Measurements from ENCODE around the gene RBM26.

The RBM26 gene

DNA sequence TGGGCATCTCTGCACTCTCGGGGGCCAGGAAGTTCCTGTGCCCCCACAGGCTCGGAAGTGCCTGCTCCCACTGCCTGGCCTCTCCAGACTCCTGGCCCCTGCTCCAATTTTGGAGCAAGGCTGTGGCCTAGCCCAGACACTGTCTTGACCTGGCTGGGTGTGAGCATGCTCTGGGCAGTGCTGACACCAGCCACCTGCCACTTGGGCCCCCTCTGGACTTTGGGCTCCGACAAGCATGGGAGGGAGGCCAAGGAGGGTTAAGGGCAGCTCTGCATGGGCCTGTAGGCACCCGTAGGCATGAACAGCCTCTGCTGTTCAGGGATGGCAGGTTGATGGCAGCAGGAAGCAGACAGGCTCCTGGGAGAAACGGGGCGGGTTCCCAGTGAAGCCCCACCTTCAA lies 26.0 kb upstream of the RBM26 start:
- Histone ChIP-seq H3K18ac (ENCODE audit: low read length) (peak overlapping the region; percentile 35), H3K14ac (ENCODE audit: low read length) (peak overlapping the region; percentile 63)

DNA sequence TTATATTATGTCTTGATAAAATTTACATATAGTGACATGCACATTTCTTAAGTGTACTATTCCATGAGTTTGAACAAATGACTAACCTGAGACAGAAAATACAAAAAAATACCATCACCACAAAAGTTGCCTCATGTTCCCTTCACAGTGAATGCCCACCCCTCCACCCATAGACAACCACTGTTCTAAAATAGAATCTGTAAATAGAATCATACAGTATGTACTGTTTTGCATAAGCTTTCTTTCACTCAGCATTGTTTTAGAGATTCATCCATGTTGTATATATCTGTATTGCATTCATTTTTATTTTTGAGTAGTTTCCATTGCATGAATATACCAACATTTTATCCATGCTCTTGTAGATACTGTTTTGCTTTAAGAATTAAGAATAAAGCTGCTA lies 23.3 kb upstream of the RBM26 start:
- no peak overlapping the region for H2BK15ac ChIP-seq (ENCODE audit: low read length)
- no peak overlapping the region for H2AK5ac ChIP-seq (ENCODE audit: low read depth, low read length)
- peaks cover 0 to 8% of the 10 kb centered on the region in 2 donors for H3K9me3 ChIP-seq (replicated peaks in 1 of 2; ENCODE audit: control insufficient read depth in 2 of 2, insufficient read depth in 1 of 2, low read depth in 1 of 2, low read length in 2 of 2)
- H2BK5ac ChIP-seq (ENCODE audit: low read length) = no peak overlapping the region
- no peak overlapping the region for H4K91ac ChIP-seq (ENCODE audit: low read depth, low read length, poor library complexity)
- no peak overlapping the region for H3K27ac ChIP-seq (replicated peaks; ENCODE audit: low read length)
- H3K14ac ChIP-seq (ENCODE audit: low read length) = no peak overlapping the region
- H3K4me3 ChIP-seq (ENCODE audit: low read length in 2 of 2) = no peak overlapping the region
- no peak overlapping the region for H3K23ac ChIP-seq (ENCODE audit: low read depth, low read length, poor library complexity)
- H3K36me3 ChIP-seq (replicated peaks in 1 of 2; ENCODE audit: control insufficient read depth in 2 of 2, insufficient read depth in 2 of 2, low read length in 2 of 2) = no peaks in the 10 kb centered on the region
- H3K18ac ChIP-seq (ENCODE audit: low read length) = no peak overlapping the region
- H2BK120ac ChIP-seq (ENCODE audit: low read depth, low read length) = no peak overlapping the region
- H3K9ac ChIP-seq (ENCODE audit: low read depth, low read length, poor library complexity) = no peak overlapping the region
- H3K79me1 ChIP-seq (ENCODE audit: low read depth, low read length) = no peaks in the 10 kb centered on the region
- H2AFZ ChIP-seq (ENCODE audit: low read length) = no peak overlapping the region
- H3K4me1 ChIP-seq (ENCODE audit: control insufficient read depth in 2 of 2, insufficient read depth in 1 of 2, low read depth in 1 of 2, low read length in 2 of 2) = peaks cover 0 to 13% of the 10 kb centered on the region in 2 donors
- H3K4ac ChIP-seq (ENCODE audit: low read length) = no peak overlapping the region
- no peak for DNase-seq (ENCODE audit: low spot score)
- no peak overlapping the region for H4K8ac ChIP-seq (ENCODE audit: low read depth, low read length)
- H2BK12ac ChIP-seq (ENCODE audit: low read length) = no peak overlapping the region
- H3K27me3 ChIP-seq (ENCODE audit: control insufficient read depth in 3 of 3, insufficient read depth in 3 of 3, low read depth in 1 of 3, low read length in 3 of 3) = peaks cover 0 to 46% (median 0%) of the 10 kb centered on the region in 3 experiments
- no peak overlapping the region for H3K4me2 ChIP-seq (ENCODE audit: insufficient read depth, low read length, poor library complexity, severe bottlenecking)

More for the DNA sequence above, 26.0 kb upstream of the RBM26 start:
- H2BK15ac ChIP-seq (ENCODE audit: low read length) = no peak overlapping the region
- H2BK120ac ChIP-seq (ENCODE audit: low read depth, low read length) = no peak overlapping the region
- no peak overlapping the region for H2AK5ac ChIP-seq (ENCODE audit: low read depth, low read length)
- no peak overlapping the region for H3K4me3 ChIP-seq (ENCODE audit: low read length in 2 of 2)
- no peak overlapping the region for H3K4ac ChIP-seq (ENCODE audit: low read length)
- H3K79me1 ChIP-seq (ENCODE audit: low read depth, low read length) = no peaks in the 10 kb centered on the region
- WGBS, 2 donors (ENCODE audit: extremely low coverage in 2 of 2, insufficient read length in 2 of 2, insufficient replicate concordance in 1 of 2) = no CpG with 5 or more reads among the region's 6 CpGs
- H3K27ac ChIP-seq (replicated peaks; ENCODE audit: low read length) = no peak overlapping the region
- no peaks in the 10 kb centered on the region for H3K36me3 ChIP-seq (replicated peaks in 1 of 2; ENCODE audit: control insufficient read depth in 2 of 2, insufficient read depth in 2 of 2, low read length in 2 of 2)
- H4K8ac ChIP-seq (ENCODE audit: low read depth, low read length) = no peak overlapping the region
- no peak for DNase-seq (ENCODE audit: low spot score)
- peaks cover 0 to 8% of the 10 kb centered on the region in 2 donors for H3K9me3 ChIP-seq (replicated peaks in 1 of 2; ENCODE audit: control insufficient read depth in 2 of 2, insufficient read depth in 1 of 2, low read depth in 1 of 2, low read length in 2 of 2)
- H3K27me3 ChIP-seq (ENCODE audit: control insufficient read depth in 3 of 3, insufficient read depth in 3 of 3, low read depth in 1 of 3, low read length in 3 of 3) = peaks cover 0 to 44% (median 0%) of the 10 kb centered on the region in 3 experiments
- peak overlapping the region; percentile 60 for H3K9ac ChIP-seq (ENCODE audit: low read depth, low read length, poor library complexity)
- H2BK12ac ChIP-seq (ENCODE audit: low read length) = no peak overlapping the region
- no peak overlapping the region for H3K4me2 ChIP-seq (ENCODE audit: insufficient read depth, low read length, poor library complexity, severe bottlenecking)
- H3K4me1 ChIP-seq (ENCODE audit: control insufficient read depth in 2 of 2, insufficient read depth in 1 of 2, low read depth in 1 of 2, low read length in 2 of 2) = peaks cover 0 to 11% of the 10 kb centered on the region in 2 donors
- H4K91ac ChIP-seq (ENCODE audit: low read depth, low read length, poor library complexity) = no peak overlapping the region
- no peak overlapping the region for H3K23ac ChIP-seq (ENCODE audit: low read depth, low read length, poor library complexity)
- H2BK5ac ChIP-seq (ENCODE audit: low read length) = peak overlapping the region; percentile 53
- no peak overlapping the region for H2AFZ ChIP-seq (ENCODE audit: low read length)

- no peak overlapping the region for H3K27ac ChIP-seq (replicated peaks; ENCODE audit: low read length)
- no peak overlapping the region for H4K8ac ChIP-seq (ENCODE audit: low read depth, low read length)
- H4K91ac ChIP-seq (ENCODE audit: low read depth, low read length, poor library complexity) = no peak overlapping the region
Measured at GRCh38 chr13:79427883-79428282, 21.8 kb upstream of the RBM26 start.

GRCh38 chr13:79427265-79427664 lies 21.2 kb upstream of the RBM26 start:
- H2BK12ac ChIP-seq (ENCODE audit: low read length) = no peak overlapping the region
- peaks cover 0 to 35% (median 0%) of the 10 kb centered on the region in 3 experiments for H3K27me3 ChIP-seq (ENCODE audit: control insufficient read depth in 3 of 3, insufficient read depth in 3 of 3, low read depth in 1 of 3, low read length in 3 of 3)
- H2AK5ac ChIP-seq (ENCODE audit: low read depth, low read length) = no peak overlapping the region
- peaks cover 0 to 13% of the 10 kb centered on the region in 2 donors for H3K4me1 ChIP-seq (ENCODE audit: control insufficient read depth in 2 of 2, insufficient read depth in 1 of 2, low read depth in 1 of 2, low read length in 2 of 2)
- DNase-seq (ENCODE audit: low spot score) = peak; percentile 32
- no peak overlapping the region for H3K4me2 ChIP-seq (ENCODE audit: insufficient read depth, low read length, poor library complexity, severe bottlenecking)
- H3K4ac ChIP-seq (ENCODE audit: low read length) = no peak overlapping the region
- no peaks in the 10 kb centered on the region for H3K79me1 ChIP-seq (ENCODE audit: low read depth, low read length)
- no peak overlapping the region for H3K23ac ChIP-seq (ENCODE audit: low read depth, low read length, poor library complexity)
- no CpG with 5 or more reads among the region's 1 CpG for WGBS, 2 donors (ENCODE audit: extremely low coverage in 2 of 2, insufficient read length in 2 of 2, insufficient replicate concordance in 1 of 2)
- H2BK15ac ChIP-seq (ENCODE audit: low read length) = no peak overlapping the region
- H3K18ac ChIP-seq (ENCODE audit: low read length) = no peak overlapping the region
- no peak overlapping the region for H4K8ac ChIP-seq (ENCODE audit: low read depth, low read length)
- no peak overlapping the region for H3K4me3 ChIP-seq (ENCODE audit: low read length in 2 of 2)
- H2AFZ ChIP-seq (ENCODE audit: low read length) = no peak overlapping the region
- H3K9me3 ChIP-seq (replicated peaks in 1 of 2; ENCODE audit: control insufficient read depth in 2 of 2, insufficient read depth in 1 of 2, low read depth in 1 of 2, low read length in 2 of 2) = peaks cover 0 to 8% of the 10 kb centered on the region in 2 donors
- H2BK5ac ChIP-seq (ENCODE audit: low read length) = no peak overlapping the region
- H2BK120ac ChIP-seq (ENCODE audit: low read depth, low read length) = no peak overlapping the region
- H3K27ac ChIP-seq (replicated peaks; ENCODE audit: low read length) = no peak overlapping the region
- no peak overlapping the region for H3K9ac ChIP-seq (ENCODE audit: low read depth, low read length, poor library complexity)
- H4K91ac ChIP-seq (ENCODE audit: low read depth, low read length, poor library complexity) = no peak overlapping the region
- H3K36me3 ChIP-seq (replicated peaks in 1 of 2; ENCODE audit: control insufficient read depth in 2 of 2, insufficient read depth in 2 of 2, low read length in 2 of 2) = no peaks in the 10 kb centered on the region
- H3K14ac ChIP-seq (ENCODE audit: low read length) = no peak overlapping the region

More at GRCh38 chr13:79427883-79428282, 21.8 kb upstream of the RBM26 start:
- no peak overlapping the region for H2BK15ac ChIP-seq (ENCODE audit: low read length)
- H2BK5ac ChIP-seq (ENCODE audit: low read length) = no peak overlapping the region
- no peaks in the 10 kb centered on the region for H3K79me1 ChIP-seq (ENCODE audit: low read depth, low read length)
- peaks cover 0 to 13% of the 10 kb centered on the region in 2 donors for H3K4me1 ChIP-seq (ENCODE audit: control insufficient read depth in 2 of 2, insufficient read depth in 1 of 2, low read depth in 1 of 2, low read length in 2 of 2)
- no peak overlapping the region for H3K4ac ChIP-seq (ENCODE audit: low read length)
- no peak overlapping the region for H3K18ac ChIP-seq (ENCODE audit: low read length)
- H2BK120ac ChIP-seq (ENCODE audit: low read depth, low read length) = no peak overlapping the region
- no peak overlapping the region for H3K14ac ChIP-seq (ENCODE audit: low read length)
- no peak overlapping the region for H2AFZ ChIP-seq (ENCODE audit: low read length)
- no peak overlapping the region for H3K23ac ChIP-seq (ENCODE audit: low read depth, low read length, poor library complexity)
- WGBS, 2 donors (ENCODE audit: extremely low coverage in 2 of 2, insufficient read length in 2 of 2, insufficient replicate concordance in 1 of 2) = no CpG with 5 or more reads among the region's 2 CpGs
- no peaks in the 10 kb centered on the region for H3K36me3 ChIP-seq (replicated peaks in 1 of 2; ENCODE audit: control insufficient read depth in 2 of 2, insufficient read depth in 2 of 2, low read length in 2 of 2)
- peaks cover 0 to 35% (median 0%) of the 10 kb centered on the region in 3 experiments for H3K27me3 ChIP-seq (ENCODE audit: control insufficient read depth in 3 of 3, insufficient read depth in 3 of 3, low read depth in 1 of 3, low read length in 3 of 3)
- peaks cover 0 to 8% of the 10 kb centered on the region in 2 donors for H3K9me3 ChIP-seq (replicated peaks in 1 of 2; ENCODE audit: control insufficient read depth in 2 of 2, insufficient read depth in 1 of 2, low read depth in 1 of 2, low read length in 2 of 2)
- no peak overlapping the region for H3K4me3 ChIP-seq (ENCODE audit: low read length in 2 of 2)
- H2AK5ac ChIP-seq (ENCODE audit: low read depth, low read length) = no peak overlapping the region
- no peak overlapping the region for H3K4me2 ChIP-seq (ENCODE audit: insufficient read depth, low read length, poor library complexity, severe bottlenecking)
- H2BK12ac ChIP-seq (ENCODE audit: low read length) = no peak overlapping the region
- DNase-seq (ENCODE audit: low spot score) = no peak
- no peak overlapping the region for H3K9ac ChIP-seq (ENCODE audit: low read depth, low read length, poor library complexity)

Measured in neuronal stem cell (in vitro differentiated cells).